Endothelial cell of umbilical vein (primary cell): ENCODE measurements around the gene KATNAL1. TPM values are rescaled to one million over a fixed set of nuclear protein-coding genes. Genes with fewer than 3 reads are reported as not detected.

Source experiments
- BruUV-seq: library from RNA; stranded (reverse); fragments of 400-500 nt; replicated peaks from 2 replicates; lab custom pipeline; 2021; lab: Mats Ljungman, UMichigan
- CTCF ChIA-PET: fragments of 300-600, 350-600 bp; sonication (Branson Sonifier 250); formaldehyde crosslinking; loops from one replicate; lab custom pipeline; 2021; ENCODE audit warnings: antibody characterized with exemption, inconsistent platforms; lab: Charles Lee
- POLR2A ChIA-PET: fragments of 300-600, 350-600 bp; sonication (Branson Sonifier 250); formaldehyde crosslinking; loops from one replicate; lab custom pipeline; 2021; ENCODE audit warnings: antibody characterized with exemption, inconsistent platforms; lab: Charles Lee
- DNase-seq: peaks from one replicate; pipeline ENCODE4 v3.0.0-alpha.2; 2011; ENCODE audit warnings: low read depth, low spot score
- FAIRE-seq: peaks from 2 replicates; lab custom pipeline; 2011; peaks lifted over from hg19 to GRCh38; lab: Jason Lieb, UNC
- H2AFZ ChIP-seq: 2 replicates; pipeline ENCODE4 v1.6.0; 2012; ENCODE audit warnings: low read depth, low read length, control low read depth, inconsistent platforms
- H3K27ac ChIP-seq: 2 replicates; pipeline ENCODE4 v1.5.1; 2011; ENCODE audit warnings: low read depth, mild to moderate bottlenecking, control low read depth, low read length, moderate library complexity; ENCODE audit not compliant: insufficient read depth
- H3K27me3 ChIP-seq, 2 experiments: 2 replicates each; pipeline versions ENCODE4 v1.6.0 to v1.6.1; 2011; ENCODE audit warnings: low read length in 2 of 2, mixed read lengths in 1 of 2; ENCODE audit not compliant: control insufficient read depth in 2 of 2, insufficient read depth in 2 of 2
- H3K36me3 ChIP-seq, 2 experiments: 2 replicates in 1 of 2; 3 replicates in 1 of 2; pipeline ENCODE4 v1.5.1; 2011; ENCODE audit warnings: low read length in 2 of 2, mild to moderate bottlenecking in 1 of 2, moderate library complexity in 1 of 2; ENCODE audit not compliant: control insufficient read depth in 2 of 2, insufficient read depth in 2 of 2; ENCODE audit errors: extremely low read depth in 1 of 2
- H3K4me1 ChIP-seq: 3 replicates; pipeline ENCODE4 v1.5.1; 2011; ENCODE audit warnings: mild to moderate bottlenecking, low read length; ENCODE audit not compliant: control insufficient read depth, insufficient read depth; ENCODE audit errors: extremely low read depth
- H3K4me2 ChIP-seq: 2 replicates; pipeline ENCODE4 v1.6.1; 2011; ENCODE audit warnings: low read length, control low read depth, mixed read lengths; ENCODE audit not compliant: insufficient read depth
- H3K4me3 ChIP-seq, 3 experiments: fragments of 200-600 bp in 1 of 3; sonication (generic), shearing (Covaris generic) in 1 of 3; replicated peaks in 1 of 3; 2 replicates each; pipeline ENCODE4 v1.5.1; 2011 to 2016; ENCODE audit warnings: control low read depth in 3 of 3, low read length in 3 of 3, mild to moderate bottlenecking in 2 of 3, inconsistent platforms in 1 of 3, low read depth in 1 of 3, moderate library complexity in 1 of 3; ENCODE audit not compliant: insufficient read depth in 1 of 3
- H3K79me2 ChIP-seq: 2 replicates; pipeline ENCODE4 v1.6.0; 2012; ENCODE audit warnings: low read length, inconsistent platforms; ENCODE audit not compliant: control insufficient read depth, insufficient read depth
- H3K9ac ChIP-seq: replicated peaks from 2 replicates; pipeline ENCODE3; 2011; ENCODE audit warnings: low read length, control low read depth; ENCODE audit not compliant: insufficient read depth; ENCODE audit errors: extremely low read depth
- H3K9me1 ChIP-seq: replicated peaks from 3 replicates; pipeline ENCODE4 v1.6.0; 2011; ENCODE audit warnings: mild to moderate bottlenecking, low read length; ENCODE audit not compliant: control insufficient read depth, insufficient read depth; ENCODE audit errors: extremely low read depth
- H3K9me3 ChIP-seq: replicated peaks from 2 replicates; pipeline ENCODE4 v1.5.1; 2012; ENCODE audit warnings: low read length, inconsistent platforms; ENCODE audit not compliant: control insufficient read depth, insufficient read depth
- H4K20me1 ChIP-seq: replicated peaks from 2 replicates; pipeline ENCODE3; 2011; ENCODE audit warnings: mild to moderate bottlenecking, low read length; ENCODE audit not compliant: control insufficient read depth, insufficient read depth; ENCODE audit errors: extremely low read depth
- CTCF ChIP-seq, 2 donors: IDR thresholded peaks; 1 replicate in 1 of 2; 2 replicates in 1 of 2; pipeline ENCODE4 v1.5.1; 2011; ENCODE audit warnings: low read length in 2 of 2, mild to moderate bottlenecking in 2 of 2, moderate library complexity in 2 of 2, control low read depth in 1 of 2, inconsistent platforms in 1 of 2, low read depth in 1 of 2; ENCODE audit not compliant: insufficient read depth in 1 of 2; ENCODE audit errors: extremely low read depth in 1 of 2
- EZH2 ChIP-seq: IDR thresholded peaks from 2 replicates; pipeline ENCODE4 v1.6.1; 2012; ENCODE audit warnings: borderline replicate concordance, low read depth, mild to moderate bottlenecking, moderate library complexity, low read length, inconsistent platforms; ENCODE audit not compliant: severe bottlenecking
- FOS ChIP-seq: IDR thresholded peaks from 2 replicates; pipeline ENCODE4 v1.6.1; 2011; ENCODE audit warnings: mild to moderate bottlenecking, low read length, moderate library complexity, borderline replicate concordance; ENCODE audit not compliant: insufficient read depth
- GATA2 ChIP-seq: IDR thresholded peaks from 2 replicates; pipeline ENCODE4 v1.7.0; 2011; ENCODE audit warnings: low read depth, mild to moderate bottlenecking, moderate library complexity, mixed read lengths, low read length; ENCODE audit not compliant: insufficient read length, insufficient read depth
- JUN ChIP-seq: IDR thresholded peaks from 2 replicates; pipeline ENCODE4 v1.6.1; 2011; ENCODE audit warnings: borderline replicate concordance, low read depth; ENCODE audit not compliant: insufficient read length, insufficient read depth
- MYC ChIP-seq: IDR thresholded peaks from one replicate; pipeline ENCODE4 v1.6.1; 2011; ENCODE audit warnings: mild to moderate bottlenecking, low read depth, low read length
- POLR2A ChIP-seq: IDR thresholded peaks from 2 replicates; pipeline ENCODE4 v1.6.1; 2012; ENCODE audit warnings: low read depth, mild to moderate bottlenecking, control low read depth, low read length
- POLR2AphosphoS5 ChIP-seq: IDR thresholded peaks from 2 replicates; pipeline ENCODE4 v1.6.1; 2012; ENCODE audit warnings: low read depth, mild to moderate bottlenecking, control low read depth, low read length, moderate library complexity; ENCODE audit not compliant: insufficient read depth
- dilution Hi-C: fragments of 300-500 bp; cut with MboI; formaldehyde crosslinking; loops from one replicate; pipeline ENCODE4 v1.15.0; 2019; ENCODE audit warnings: low sequenced_read_pairs; ENCODE audit not compliant: extremely low pct_ligation_motif_present
- intact Hi-C: fragments of 100-400 bp; cut with micrococcal nuclease; formaldehyde crosslinking; loops from one replicate; pipeline ENCODE4 v1.10.0; 2022
- polyA plus RNA-seq, 4 experiments: library from polyadenylated mRNA; depleted of rRNA in 3 of 4; stranded (reverse) in 3 of 4; unstranded in 1 of 4; fragments of >200 nt; gene quantifications; 2 replicates each; pipeline versions ENCODE4 v1.2.1 to v1.2.3, GENCODE V29; 2011 to 2012; ENCODE audit warnings: missing spikeins in 1 of 4
- total RNA-seq: library from RNA; stranded (reverse); gene quantifications from 2 replicates; pipeline ENCODE4 v1.2.3, GENCODE V29; 2021
- TF ChIP-seq, protein P1 (sequence below): IDR thresholded peaks from 2 replicates; pipeline ENCODE4 v1.6.1; 2011; ENCODE audit not compliant: insufficient read depth, insufficient read length

KATNAL1 gene
- total and polyA plus RNA-seq, 2 donors (not counting 3 experiments of a cell fraction or from before 2014, with no cell fraction given) = 7.2 to 49.2 TPM

- Histone ChIP-seq H3K9me1 (no peaks in the 10 kb centered on the region), H3K79me2 (peaks cover 68% of the 10 kb centered on the region), H3K9ac (no peak overlapping the region), H4K20me1 (peaks cover 4% of the 10 kb centered on the region), H3K36me3 (no peaks in the 10 kb centered on the region), H3K4me2 (no peak overlapping the region), H3K9me3 (no peaks in the 10 kb centered on the region), H3K4me3 (no peak overlapping the region), H3K27ac (no peak overlapping the region), H3K4me1 (no peaks in the 10 kb centered on the region), H2AFZ (no peak overlapping the region), H3K27me3 (no peaks in the 10 kb centered on the region)
- no peak for TF ChIP-seq POLR2AphosphoS5
- TF ChIP-seq, protein P1, sequence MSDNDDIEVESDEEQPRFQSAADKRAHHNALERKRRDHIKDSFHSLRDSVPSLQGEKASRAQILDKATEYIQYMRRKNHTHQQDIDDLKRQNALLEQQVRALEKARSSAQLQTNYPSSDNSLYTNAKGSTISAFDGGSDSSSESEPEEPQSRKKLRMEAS = no peak
- TF ChIP-seq POLR2A = no peak
- DNase-seq (no peak), FAIRE-seq (no peak)
- ChIA-PET CTCF (interaction anchor here (1.2 kb wide), 1 partner anchor 9 kb away, joined by 3 read pairs; no protein-coding TSS in a partner anchor), POLR2A (no interaction called here)
- BruUV-seq = no TSS peak
- intact Hi-C loops (no loop called here), dilution Hi-C loops (no loop called here)
Measured at GRCh38 chr13:30290812-30291436, 16.4 kb downstream of the KATNAL1 start.

- DNase-seq (no peak), FAIRE-seq (no peak)
- no peak overlapping the region for H3K4me3 ChIP-seq
- no peaks in the 10 kb centered on the region for H3K36me3 ChIP-seq
- H3K9me1 ChIP-seq = no peaks in the 10 kb centered on the region
- H3K9me3 ChIP-seq = no peaks in the 10 kb centered on the region
- POLR2A ChIA-PET = no interaction called here
- H3K4me1 ChIP-seq = no peaks in the 10 kb centered on the region
- no peak overlapping the region for H3K4me2 ChIP-seq
- intact Hi-C loops = no loop called here
- H2AFZ ChIP-seq = no peak overlapping the region
- CTCF ChIA-PET = interaction anchor here (0.9 to 1.2 kb wide), 3 partner anchors 9 to 157 kb away, joined by 3 read pairs; no protein-coding TSS in a partner anchor
- peaks cover 71% of the 10 kb centered on the region for H3K79me2 ChIP-seq
- H4K20me1 ChIP-seq = peaks cover 4% of the 10 kb centered on the region
- no TSS peak for BruUV-seq
- no peak for TF ChIP-seq CTCF (IDR thresholded peaks at IDR 0.05; ENCODE audit: extremely low read depth in 1 of 2, insufficient read depth in 1 of 2, low read depth in 1 of 2, low read length in 2 of 2)
- no peak for TF ChIP-seq POLR2AphosphoS5
- no peak for TF ChIP-seq MYC
- no peak for TF ChIP-seq GATA2
- no peak for TF ChIP-seq JUN
- TF ChIP-seq POLR2A = no peak
- TF ChIP-seq FOS = no peak
- TF ChIP-seq, protein P1 = no peak
- TF ChIP-seq EZH2 = no peak
- no peak overlapping the region for H3K27ac ChIP-seq
- H3K9ac ChIP-seq = no peak overlapping the region
- no peaks in the 10 kb centered on the region for H3K27me3 ChIP-seq
- dilution Hi-C loops = no loop called here
Measured at GRCh38 chr13:30289533-30289932, 17.8 kb downstream of the KATNAL1 start.
